GM12892 (cell line): ENCODE results near the gene RPS15.
A peak's percentile ranks its signal among the peaks of the same experiment; 100 is the strongest.
"Not testable (repeated sequence)": the region's sequence is repeated elsewhere in the genome, so short reads cannot be mapped to it uniquely, and the experiment has no call there.

ENCODE experiments used
- DNase-seq: peaks from one replicate; pipeline ENCODE4 v3.0.0; 2011; ENCODE audit not compliant: insufficient read length
- FAIRE-seq: peaks from 2 replicates; lab custom pipeline; 2011; peaks lifted over from hg19 to GRCh38; lab: Jason Lieb, UNC
- POLR2A ChIP-seq: IDR thresholded peaks from 2 replicates; pipeline ENCODE4 v1.6.1; 2011; ENCODE audit warnings: low read depth, low read length, control low read depth
- POLR2AphosphoS5 ChIP-seq: IDR thresholded peaks from 2 replicates; pipeline ENCODE4 v1.6.1; 2011; ENCODE audit warnings: low read depth, low read length, control low read depth
- TAF1 ChIP-seq: IDR thresholded peaks from 2 replicates; pipeline ENCODE4 v1.6.1; 2011; ENCODE audit warnings: low read depth, mild to moderate bottlenecking, control low read depth, low read length, borderline replicate concordance

The RPS15 gene

DNA sequence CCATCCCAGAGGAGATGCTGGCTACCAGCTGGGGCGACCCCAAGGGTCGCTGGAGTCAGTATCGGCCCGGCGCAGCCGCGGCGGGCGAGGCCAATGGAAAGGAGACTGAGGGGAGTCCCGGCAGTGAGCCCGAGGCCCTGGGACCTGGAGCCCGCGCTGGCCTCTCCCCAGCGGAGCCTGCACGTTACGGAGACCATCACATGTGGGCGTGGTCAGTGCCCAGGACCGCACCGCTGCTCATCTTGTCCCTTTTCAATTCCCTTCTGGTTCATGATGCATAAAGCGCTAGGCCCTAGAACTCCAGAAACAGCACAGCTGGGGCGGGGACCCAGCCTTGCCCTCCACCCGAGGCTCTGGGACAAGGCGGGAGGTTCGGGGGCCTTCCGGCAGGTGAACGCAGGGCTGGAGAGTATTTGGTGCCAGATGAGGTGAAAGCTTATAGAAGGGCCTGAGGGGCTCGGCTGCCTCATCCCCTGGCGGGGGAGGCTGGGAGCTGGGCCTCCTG lies 32.9 kb downstream of the RPS15 start:
- TF ChIP-seq POLR2A (0 out of 2 replicates have a peak, but pooled peaks have one; percentile 19), POLR2AphosphoS5 (no peak), TAF1 (no peak)
- peak; percentile 78 for FAIRE-seq
- DNase-seq, result no peak

DNA sequence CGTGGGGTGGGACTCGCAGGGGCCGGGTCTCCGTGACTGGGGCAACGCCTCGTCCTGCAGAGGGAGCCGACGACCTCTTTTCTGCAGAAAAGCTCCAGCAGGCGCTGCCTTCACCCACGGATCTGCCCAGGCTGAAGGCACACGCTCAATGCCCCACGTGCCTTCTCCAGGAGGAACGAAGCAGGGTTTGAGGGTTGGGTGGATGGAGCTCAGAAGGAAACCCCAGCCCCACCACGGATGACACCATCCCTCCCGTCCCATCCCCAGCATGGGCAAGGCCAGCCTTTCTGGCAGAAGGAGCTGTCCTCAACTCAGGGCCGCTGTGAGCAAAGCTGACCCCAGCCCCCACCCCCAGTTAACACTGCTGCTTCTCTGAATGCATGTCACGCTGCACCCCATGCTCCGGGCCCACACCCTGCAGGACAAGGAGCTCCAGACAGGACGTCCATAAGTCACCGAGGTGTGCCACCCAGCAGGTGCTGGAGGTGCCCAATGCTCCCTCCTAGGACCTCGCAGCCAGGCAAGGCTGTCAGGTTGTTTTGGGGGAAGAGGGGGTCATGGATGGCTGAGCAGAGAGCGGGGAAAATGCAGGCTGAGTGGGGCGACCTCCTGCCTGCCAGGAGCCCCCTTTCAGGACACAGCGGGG lies 33.4 kb downstream of the RPS15 start:
- no peak for FAIRE-seq
- TF ChIP-seq POLR2A (no peak), POLR2AphosphoS5 (no peak), TAF1 (no peak)

DNA sequence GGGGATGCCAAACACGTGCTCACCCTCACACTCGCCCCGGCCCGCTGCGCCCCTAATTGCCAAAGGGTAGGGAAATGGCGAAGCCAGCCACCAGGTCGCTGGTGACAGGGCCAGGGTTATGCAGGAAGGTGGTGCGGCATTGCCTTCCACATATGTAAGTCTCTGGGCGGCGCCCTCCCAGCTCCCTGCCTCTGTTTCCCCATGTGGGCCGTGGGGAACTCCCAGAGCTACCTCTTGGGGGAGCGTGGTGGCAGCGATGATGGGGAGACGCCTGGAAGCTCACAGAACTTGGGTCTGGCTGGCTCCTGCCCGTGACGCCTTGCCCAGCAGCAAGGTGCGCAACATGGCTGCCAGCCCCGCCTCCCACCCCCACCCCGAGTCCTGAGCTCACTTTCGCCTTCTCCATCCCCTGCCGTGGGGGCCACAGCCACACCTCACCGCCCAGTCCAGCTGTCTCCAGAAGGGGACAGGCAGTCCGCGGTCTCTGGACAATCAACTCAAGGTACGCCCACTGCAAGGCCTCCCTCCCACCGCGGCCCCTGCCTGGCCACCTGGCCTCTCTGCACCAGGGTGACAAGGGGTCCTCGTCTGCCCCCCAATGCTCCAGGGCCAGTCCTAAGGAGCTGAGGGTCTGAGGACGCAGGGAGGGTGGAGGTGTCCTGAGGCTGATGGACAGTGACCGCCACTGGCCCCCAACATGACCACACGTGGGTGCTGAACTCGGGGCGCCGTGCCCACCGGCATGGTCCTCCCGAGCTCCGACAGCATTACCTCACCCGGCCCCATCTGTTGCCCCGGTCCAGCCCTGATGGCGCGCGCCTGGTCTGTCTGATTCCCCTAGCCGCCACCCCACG lies 34.3 kb downstream of the RPS15 start:
- TF ChIP-seq POLR2AphosphoS5, result no peak
- FAIRE-seq (no peak), DNase-seq (no peak)

More for the DNA sequence above, 33.4 kb downstream of the RPS15 start:
- DNase-seq, result no peak

DNA sequence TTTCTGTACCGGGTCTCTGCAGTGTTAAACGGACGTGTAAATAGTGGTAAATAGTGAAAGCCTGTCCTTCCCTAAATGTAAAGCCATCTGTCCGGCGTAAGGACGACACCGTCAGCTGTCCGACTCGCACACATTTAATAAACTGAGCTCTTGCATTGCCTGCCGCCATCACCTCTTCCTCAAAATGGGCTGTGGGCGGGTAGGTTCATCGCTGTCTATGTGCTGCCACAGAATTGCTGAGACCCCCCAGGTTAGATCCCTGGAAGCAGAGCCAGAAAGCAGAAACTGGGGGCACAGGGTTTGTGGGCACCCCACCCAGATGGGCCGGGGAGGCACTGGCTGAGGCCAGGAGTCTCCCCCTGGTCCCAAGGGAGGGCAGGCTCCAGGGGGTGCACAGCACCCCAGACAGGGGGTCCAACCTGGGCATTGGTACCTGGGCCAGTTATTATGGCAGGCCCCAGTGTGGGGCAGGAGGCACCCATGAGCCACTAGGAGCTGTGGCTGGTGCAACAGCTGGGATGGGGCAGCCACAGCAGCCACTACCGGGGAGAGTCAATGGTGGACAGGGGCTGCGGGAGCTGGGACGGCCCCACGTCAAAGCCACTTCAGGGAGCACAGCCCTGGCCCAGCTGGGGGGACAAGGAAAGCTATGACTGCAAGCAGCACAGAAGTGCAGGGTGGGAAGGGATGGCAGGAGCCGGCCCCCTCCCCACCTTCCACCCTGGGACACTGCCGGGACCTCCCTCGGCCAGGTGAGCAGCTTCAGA lies 35.1 kb downstream of the RPS15 start:
- FAIRE-seq (no peak), DNase-seq (no peak)
- no peak for TF ChIP-seq POLR2AphosphoS5
- no peak for TF ChIP-seq POLR2A

DNA sequence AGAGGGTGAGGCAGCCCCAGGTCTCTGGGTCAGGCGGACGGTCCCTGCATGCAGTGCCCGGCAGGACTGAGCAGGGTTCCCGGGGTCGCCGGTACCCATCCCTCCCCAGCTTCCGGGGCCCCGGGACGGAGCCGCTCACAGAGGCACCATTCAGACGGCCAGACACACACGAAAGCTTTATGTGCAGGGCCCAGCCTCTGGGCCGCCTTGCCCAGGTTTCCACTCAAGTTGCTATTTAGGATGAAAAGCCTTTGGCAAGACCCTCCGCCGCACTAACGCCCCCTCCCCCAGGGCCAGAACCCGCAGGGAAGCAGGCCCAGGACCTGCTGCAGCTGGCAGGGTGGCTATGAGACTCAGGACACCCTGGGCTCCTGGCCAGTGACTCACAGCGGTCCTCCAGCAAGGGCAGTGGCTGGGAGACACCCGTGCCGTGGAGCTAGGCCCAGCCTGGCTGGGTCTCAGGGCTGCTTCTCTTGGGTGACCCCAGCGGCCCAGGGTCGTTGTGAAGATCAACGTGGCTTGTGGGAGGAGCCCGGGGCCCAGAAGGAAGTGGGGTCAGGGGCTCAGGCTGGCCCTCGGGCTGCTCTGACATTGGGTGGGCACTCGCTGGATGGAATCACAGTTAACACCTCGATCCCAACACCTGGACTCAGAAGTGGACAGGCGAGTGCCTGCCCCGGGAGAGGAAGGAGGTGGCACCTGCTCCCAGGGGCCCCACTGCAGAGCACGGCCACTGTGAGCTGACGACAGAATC lies 36.0 kb downstream of the RPS15 start:
- FAIRE-seq, result no peak
- DNase-seq, result no peak
- no peak for TF ChIP-seq POLR2AphosphoS5
- no peak for TF ChIP-seq TAF1
- TF ChIP-seq POLR2A, result no peak

DNA sequence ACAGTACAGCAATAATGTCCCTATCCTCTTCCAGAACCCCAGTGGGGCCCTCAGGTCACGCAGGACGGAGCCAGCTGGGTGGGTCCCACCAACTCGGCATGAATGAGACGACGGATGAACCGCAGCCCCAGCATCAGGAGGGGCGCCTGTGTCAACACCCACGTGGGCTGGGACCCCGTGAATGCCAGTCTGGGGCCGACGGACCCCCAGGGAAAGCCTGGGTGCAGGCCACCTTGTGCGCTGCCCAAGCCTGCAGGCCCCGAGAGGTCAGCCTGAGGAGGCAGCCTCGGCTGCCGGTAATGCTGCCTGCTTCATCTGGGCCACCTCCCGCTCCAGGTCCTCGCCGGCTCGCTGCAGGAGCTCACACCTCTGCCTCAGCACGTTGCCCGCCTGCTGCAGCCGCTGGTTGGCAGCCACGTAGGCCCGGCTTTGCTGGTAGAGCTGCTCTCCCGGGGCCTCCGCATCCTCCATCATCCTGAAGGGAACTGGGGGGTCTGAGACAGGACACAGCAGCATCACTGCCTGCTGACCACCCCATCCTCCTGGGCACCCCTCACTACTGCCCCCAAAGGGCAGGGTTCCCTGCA lies 36.7 kb downstream of the RPS15 start:
- no peak for DNase-seq
- no peak for FAIRE-seq
- TF ChIP-seq POLR2A (no peak; the same call in 1 of the 2 replicates), POLR2AphosphoS5 (no peak), TAF1 (no peak)

DNA sequence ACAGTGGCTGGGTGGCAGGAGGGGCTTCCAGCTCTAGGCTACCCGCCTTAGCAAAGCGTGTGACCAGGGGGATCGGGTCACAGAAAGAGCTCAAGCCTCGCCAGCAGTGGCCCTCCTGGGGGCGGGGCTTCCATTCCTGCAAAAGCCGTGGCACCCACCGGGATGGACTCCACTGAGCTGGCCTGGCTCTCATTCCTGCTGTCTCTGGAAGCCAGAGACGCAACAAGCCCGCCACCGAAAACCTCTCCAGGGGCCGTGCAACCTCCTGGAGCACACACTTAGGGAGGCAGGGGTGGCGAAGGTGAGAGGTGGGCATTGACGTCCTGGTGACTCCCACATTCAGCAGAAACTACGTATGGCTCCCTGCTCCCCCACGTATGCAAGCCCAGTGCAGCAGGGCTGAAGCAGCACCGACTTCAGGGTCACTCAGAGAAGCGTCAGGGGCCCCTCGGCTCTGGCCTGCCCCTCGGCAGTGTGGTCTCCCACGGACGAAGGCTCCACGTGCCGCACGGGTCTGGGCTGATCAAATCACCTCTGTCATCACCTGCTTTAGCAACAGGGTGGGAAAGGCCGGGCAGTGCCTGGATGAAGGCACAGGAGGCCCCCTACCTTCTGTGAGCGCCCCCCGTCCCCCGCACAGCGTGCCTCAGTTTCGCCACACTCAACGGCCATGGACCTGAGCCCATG lies 37.7 kb downstream of the RPS15 start:
- DNase-seq, result no peak
- no peak for FAIRE-seq
- TF ChIP-seq POLR2AphosphoS5, result no peak
- no peak for TF ChIP-seq POLR2A
- TF ChIP-seq TAF1, result no peak

DNA sequence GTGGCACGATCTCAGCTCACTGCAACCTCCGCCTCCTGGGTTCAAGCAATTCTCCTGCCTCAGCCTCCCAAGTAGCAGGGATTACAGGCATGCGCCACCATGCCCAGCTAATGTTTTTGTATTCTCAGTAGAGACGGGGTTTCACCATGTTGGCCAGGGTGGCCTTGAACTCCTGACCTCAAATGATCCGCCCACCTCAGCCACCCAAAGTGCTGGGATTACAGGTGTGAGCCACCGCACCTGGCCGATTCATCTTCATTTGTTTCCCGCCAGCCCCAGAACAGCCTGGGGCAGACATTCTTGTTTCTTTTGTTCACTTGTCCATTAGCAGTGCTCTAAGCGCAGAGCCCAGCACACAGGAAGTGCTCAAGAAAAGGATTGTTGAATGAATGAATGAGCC lies 38.9 kb downstream of the RPS15 start:
- not testable (repeated sequence) for DNase-seq, FAIRE-seq

DNA sequence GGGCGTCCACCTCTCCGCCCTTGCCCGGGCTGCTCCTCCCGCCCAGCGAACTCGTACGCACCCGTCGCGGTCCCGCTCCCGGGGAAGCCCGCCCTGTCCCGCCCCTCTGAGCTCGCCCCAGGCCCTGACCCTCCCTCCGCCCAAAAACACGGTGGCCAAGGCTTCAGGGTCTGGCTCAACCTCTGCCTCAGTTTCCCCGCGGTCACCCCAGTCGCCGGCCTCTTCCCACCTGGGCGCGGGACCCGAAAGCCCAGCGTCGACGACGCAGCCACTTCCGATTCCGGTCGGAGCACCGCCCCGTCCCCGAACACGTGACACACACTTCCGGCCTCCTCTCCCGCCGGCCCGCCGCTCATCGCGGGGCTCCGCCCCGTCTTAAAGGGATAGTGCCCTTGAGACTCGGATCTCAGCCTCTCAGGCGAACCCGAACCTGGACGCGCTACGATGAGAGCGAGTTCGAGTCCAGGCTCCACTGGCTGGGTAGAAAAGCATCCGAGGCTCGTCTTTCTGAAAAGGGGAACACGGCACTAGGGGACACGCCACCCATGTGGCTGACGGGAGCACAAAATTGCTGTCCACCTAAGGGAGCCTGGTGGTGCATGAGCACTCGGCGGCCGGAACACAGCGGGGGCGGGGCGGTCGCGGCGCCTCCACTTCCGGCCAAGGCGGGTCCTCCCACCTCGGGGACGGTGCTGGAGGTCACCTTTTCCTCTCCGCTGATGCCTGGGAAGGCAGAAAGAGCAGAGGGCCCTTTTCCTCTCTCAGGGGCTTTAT lies 40.9 kb downstream of the RPS15 start, which contains the start of gene C19orf25:
C19orf25 (minus strand) TSS at position 282 of the 774 bp plus-strand sequence. CDS start 312 bp downstream, outside the sequence.
- TF ChIP-seq POLR2A (peak; percentile 87; the same call in 1 of the 2 replicates), TAF1 (peak; percentile 37; the same call in 1 of the 2 replicates), POLR2AphosphoS5 (peak; percentile 80)
- FAIRE-seq (peak; percentile 99), DNase-seq (peak; percentile 99)
